Measurements from ENCODE around the gene CIB2. TPM values are rescaled to one million over a fixed set of nuclear protein-coding genes. Genes with fewer than 3 reads are reported as not detected.

Gene CIB2
- total and polyA plus RNA-seq, 2 donors (not counting 1 experiment from before 2014, with no cell fraction given), result 0.97 to 3.2 TPM

DNA sequence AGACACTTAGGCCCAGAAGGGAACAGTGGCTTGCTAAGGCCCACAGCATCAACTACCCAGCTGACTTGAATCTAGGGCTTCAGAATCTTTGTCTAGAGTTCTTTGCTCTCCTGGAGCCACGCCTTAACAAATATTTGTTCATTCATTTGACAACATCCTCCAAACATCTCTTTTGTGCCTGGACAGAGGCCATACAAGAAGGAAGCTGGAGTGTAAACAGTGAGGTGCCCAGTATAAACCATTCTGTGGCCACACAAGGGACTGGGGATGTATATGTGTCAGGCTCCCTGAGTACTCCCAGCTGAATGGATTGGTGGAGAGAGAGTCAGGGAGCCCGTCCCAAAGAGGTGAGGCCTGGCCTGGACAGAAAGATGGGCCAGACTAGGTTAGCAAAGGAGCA is 3.4 kb downstream of the CIB2 start:
- no peak overlapping the region for H3K27ac ChIP-seq (ENCODE audit: low read length in 2 of 2)
- no peaks in the 10 kb centered on the region for H3K9me3 ChIP-seq (ENCODE audit: control extremely low read depth in 1 of 3, control insufficient read depth in 2 of 3, insufficient read depth in 1 of 3, low read length in 2 of 3)
- 93% methylated on average over 1 of the region's 2 CpGs for WGBS (ENCODE audit: insufficient coverage)
- no peaks in the 10 kb centered on the region for H4K20me1 ChIP-seq (ENCODE audit: control insufficient read depth, insufficient read depth, low read length, poor library complexity, severe bottlenecking)
- ChIA-PET POLR2A (no interaction called here), CTCF (interaction anchor here (1.3 to 15.2 kb wide), 4 partner anchors 15 to 67 kb away, joined by 3 to 322 read pairs (median 35); no protein-coding TSS in a partner anchor)
- Mint-ChIP-seq H3K4me1 (peaks cover 14% of the 10 kb centered on the region), H3K4me3 (no peak overlapping the region), H3K9me3 (ENCODE audit: insufficient read depth) (no peaks in the 10 kb centered on the region), H3K27me3 (no peaks in the 10 kb centered on the region), H3K27ac (peak overlapping the region; percentile 72)
- H3K27me3 ChIP-seq (replicated peaks in 1 of 4; ENCODE audit: control extremely low read depth in 1 of 4, control insufficient read depth in 3 of 4, insufficient read depth in 4 of 4, low read length in 3 of 4), result no peaks in the 10 kb centered on the region
- H3K79me2 ChIP-seq (ENCODE audit: control insufficient read depth, insufficient read depth, low read length), result no peaks in the 10 kb centered on the region
- H2AFZ ChIP-seq (ENCODE audit: insufficient read depth, low read depth, low read length, poor library complexity, severe bottlenecking), result no peak overlapping the region
- no peak overlapping the region for H3K4me3 ChIP-seq (ENCODE audit: control extremely low read depth in 1 of 5, extremely low read depth in 1 of 5, insufficient read depth in 1 of 5, low read depth in 2 of 5, low read length in 4 of 5)
- H3K9ac ChIP-seq (ENCODE audit: low read length), result no peak overlapping the region
- no peak for ATAC-seq (ENCODE audit: low read depth)
- no peak overlapping the region for H3K4me2 ChIP-seq (replicated peaks; ENCODE audit: low read depth, low read length, poor library complexity, severe bottlenecking)
- intact Hi-C loops (cut with micrococcal nuclease), result no loop called here
- DNase-seq, result no peak
- TF ChIP-seq CTCF (IDR thresholded peaks at IDR 0.05) (no peak), EZH2 (IDR thresholded peaks at IDR 0.05; ENCODE audit: borderline replicate concordance, insufficient read depth, low read depth, low read length, poor library complexity, severe bottlenecking) (no peak)
- peaks cover 12 to 14% of the 10 kb centered on the region in 2 donors for H3K4me1 ChIP-seq (ENCODE audit: control insufficient read depth in 2 of 2, insufficient read depth in 2 of 2, low read length in 2 of 2)
- no peaks in the 10 kb centered on the region for H3K36me3 ChIP-seq (replicated peaks in 1 of 2; ENCODE audit: control extremely low read depth in 1 of 2, control insufficient read depth in 1 of 2, extremely low read depth in 1 of 2, insufficient read depth in 2 of 2, low read length in 1 of 2)

- H3K4me3 Mint-ChIP-seq, result no peak overlapping the region
- H3K9me3 ChIP-seq (ENCODE audit: control extremely low read depth in 1 of 3, control insufficient read depth in 2 of 3, insufficient read depth in 1 of 3, low read length in 2 of 3), result no peaks in the 10 kb centered on the region
- no peak overlapping the region for H2AFZ ChIP-seq (ENCODE audit: insufficient read depth, low read depth, low read length, poor library complexity, severe bottlenecking)
- peaks cover 1% of the 10 kb centered on the region for H3K4me1 Mint-ChIP-seq
- ChIA-PET CTCF (interaction anchor here (0.9 to 15.2 kb wide), 4 partner anchors 13 to 72 kb away, joined by 3 to 322 read pairs (median 42); no protein-coding TSS in a partner anchor), POLR2A (no interaction called here)
- no peaks in the 10 kb centered on the region for H3K36me3 ChIP-seq (replicated peaks in 1 of 2; ENCODE audit: control extremely low read depth in 1 of 2, control insufficient read depth in 1 of 2, extremely low read depth in 1 of 2, insufficient read depth in 2 of 2, low read length in 1 of 2)
- H3K9me3 Mint-ChIP-seq (ENCODE audit: insufficient read depth), result no peaks in the 10 kb centered on the region
- no peaks in the 10 kb centered on the region for H3K27me3 ChIP-seq (replicated peaks in 1 of 4; ENCODE audit: control extremely low read depth in 1 of 4, control insufficient read depth in 3 of 4, insufficient read depth in 4 of 4, low read length in 3 of 4)
- H3K4me3 ChIP-seq (ENCODE audit: control extremely low read depth in 1 of 5, extremely low read depth in 1 of 5, insufficient read depth in 1 of 5, low read depth in 2 of 5, low read length in 4 of 5), result no peak overlapping the region
- H3K27ac ChIP-seq (ENCODE audit: low read length in 2 of 2), result no peak overlapping the region
- TF ChIP-seq CTCF (IDR thresholded peaks at IDR 0.05) (no peak), EZH2 (IDR thresholded peaks at IDR 0.05; ENCODE audit: borderline replicate concordance, insufficient read depth, low read depth, low read length, poor library complexity, severe bottlenecking) (no peak)
- ATAC-seq (ENCODE audit: low read depth) (no peak), DNase-seq (no peak)
- no peaks in the 10 kb centered on the region for H3K4me1 ChIP-seq (ENCODE audit: control insufficient read depth in 2 of 2, insufficient read depth in 2 of 2, low read length in 2 of 2)
- no peak overlapping the region for H3K9ac ChIP-seq (ENCODE audit: low read length)
- H4K20me1 ChIP-seq (ENCODE audit: control insufficient read depth, insufficient read depth, low read length, poor library complexity, severe bottlenecking), result no peaks in the 10 kb centered on the region
- no peak overlapping the region for H3K4me2 ChIP-seq (replicated peaks; ENCODE audit: low read depth, low read length, poor library complexity, severe bottlenecking)
- H3K27ac Mint-ChIP-seq, result no peak overlapping the region
- H3K27me3 Mint-ChIP-seq, result no peaks in the 10 kb centered on the region
- intact Hi-C loops (cut with micrococcal nuclease), result no loop called here
- H3K79me2 ChIP-seq (ENCODE audit: control insufficient read depth, insufficient read depth, low read length), result no peaks in the 10 kb centered on the region
- WGBS (ENCODE audit: insufficient coverage), result 100% methylated on average over 1 of the region's 3 CpGs
These were observed 6.0 kb downstream of the CIB2 start for GRCh38 chr15:78125267-78125666.
